GM20000 (cell line): ENCODE measurements around the gene DLX2.

ENCODE experiments used
- DNase-seq: peaks from one replicate; pipeline ENCODE4 v3.0.0; 2012; ENCODE audit warnings: low spot score
- TF ChIP-seq, protein P1 (sequence below): IDR thresholded peaks from 2 replicates; pipeline ENCODE4 v1.5.1; 2012; ENCODE audit warnings: mild to moderate bottlenecking, control low read depth; ENCODE audit errors: extremely low read depth, missing control alignments

Gene DLX2

DNA sequence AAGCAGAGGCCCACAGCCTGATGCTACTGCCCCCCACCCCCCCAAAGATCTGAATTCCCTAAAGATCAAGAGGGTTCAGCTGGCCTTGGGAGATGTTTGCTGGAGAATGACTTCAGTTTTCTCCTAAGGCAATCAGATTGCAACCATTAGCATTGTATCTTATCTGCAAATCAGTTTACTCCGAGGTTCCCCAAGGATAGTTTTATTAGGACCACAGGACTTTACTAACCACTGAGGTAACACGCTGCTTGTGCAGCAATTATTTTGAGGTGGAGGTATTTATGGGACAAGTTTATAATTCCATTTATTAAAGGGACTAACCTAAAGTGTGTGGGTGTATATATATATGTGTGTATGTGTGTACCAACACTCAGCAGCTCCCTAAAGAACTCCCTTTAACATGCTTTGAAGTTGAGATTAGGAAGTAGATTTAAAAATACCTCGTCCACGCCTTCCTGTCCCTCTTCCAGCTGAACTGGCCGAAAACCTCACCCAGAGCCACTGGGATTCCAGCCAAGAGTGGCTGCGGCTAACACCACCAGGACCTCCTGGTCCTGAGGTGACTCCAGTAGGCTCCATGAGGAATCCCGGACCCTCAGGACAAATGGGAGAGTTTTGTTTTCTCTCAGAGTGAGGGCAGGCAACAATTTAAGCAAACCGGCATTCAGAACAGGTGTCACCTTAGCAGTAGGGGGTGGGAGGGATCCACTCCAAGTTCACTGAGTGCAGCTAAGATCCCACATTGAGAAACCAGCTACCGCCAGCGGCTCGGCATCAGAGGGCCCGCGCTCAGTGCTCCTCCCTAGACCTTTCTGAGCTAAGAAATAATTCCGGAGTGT lies 20.4 kb downstream of the DLX2 start:
- TF ChIP-seq, protein P1, sequence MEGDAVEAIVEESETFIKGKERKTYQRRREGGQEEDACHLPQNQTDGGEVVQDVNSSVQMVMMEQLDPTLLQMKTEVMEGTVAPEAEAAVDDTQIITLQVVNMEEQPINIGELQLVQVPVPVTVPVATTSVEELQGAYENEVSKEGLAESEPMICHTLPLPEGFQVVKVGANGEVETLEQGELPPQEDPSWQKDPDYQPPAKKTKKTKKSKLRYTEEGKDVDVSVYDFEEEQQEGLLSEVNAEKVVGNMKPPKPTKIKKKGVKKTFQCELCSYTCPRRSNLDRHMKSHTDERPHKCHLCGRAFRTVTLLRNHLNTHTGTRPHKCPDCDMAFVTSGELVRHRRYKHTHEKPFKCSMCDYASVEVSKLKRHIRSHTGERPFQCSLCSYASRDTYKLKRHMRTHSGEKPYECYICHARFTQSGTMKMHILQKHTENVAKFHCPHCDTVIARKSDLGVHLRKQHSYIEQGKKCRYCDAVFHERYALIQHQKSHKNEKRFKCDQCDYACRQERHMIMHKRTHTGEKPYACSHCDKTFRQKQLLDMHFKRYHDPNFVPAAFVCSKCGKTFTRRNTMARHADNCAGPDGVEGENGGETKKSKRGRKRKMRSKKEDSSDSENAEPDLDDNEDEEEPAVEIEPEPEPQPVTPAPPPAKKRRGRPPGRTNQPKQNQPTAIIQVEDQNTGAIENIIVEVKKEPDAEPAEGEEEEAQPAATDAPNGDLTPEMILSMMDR: no peak

DNA sequence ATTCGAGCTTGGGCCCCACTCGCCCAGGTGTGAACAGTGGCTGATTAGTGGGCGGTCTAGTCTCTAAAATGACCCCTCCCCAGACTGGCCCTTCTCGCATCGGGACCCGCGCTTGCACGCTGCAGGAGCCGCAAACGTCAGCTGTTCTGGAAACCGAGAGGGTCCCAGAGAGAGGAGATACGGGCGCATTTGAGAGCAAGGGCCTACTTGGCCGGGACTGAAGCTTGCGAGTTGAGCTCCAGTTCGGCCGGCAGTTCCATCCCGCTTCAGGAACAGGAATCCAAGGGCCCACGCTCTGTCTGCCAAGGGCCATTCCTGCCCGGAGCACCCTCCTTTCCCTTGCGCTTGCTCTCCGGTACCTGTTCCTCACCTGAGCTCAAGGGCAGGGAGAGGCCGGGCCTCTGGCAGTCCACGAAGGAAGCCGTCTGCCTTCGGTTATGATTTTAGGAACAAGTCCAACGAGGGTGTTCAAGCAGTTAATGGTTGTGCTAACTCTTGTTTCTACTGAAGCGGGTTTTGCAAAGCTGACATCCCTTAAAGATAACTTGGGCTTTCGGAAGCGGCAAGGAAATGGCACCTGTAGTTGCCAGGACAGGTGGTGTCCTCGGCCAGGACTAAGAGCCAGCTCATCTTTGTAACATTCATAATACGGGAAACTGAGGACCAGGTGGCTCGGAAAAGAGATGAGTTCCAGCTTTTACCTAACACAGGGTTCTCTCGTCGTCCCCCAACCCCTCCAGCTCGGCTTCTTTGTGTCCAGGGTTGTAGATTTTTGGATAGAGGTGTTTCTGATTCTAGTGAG lies 21.3 kb downstream of the DLX2 start:
- TF ChIP-seq, protein P1: no peak
- peak; percentile 10 for DNase-seq

More for the DNA sequence above, 20.4 kb downstream of the DLX2 start:
- DNase-seq: peak; percentile 26

DNA sequence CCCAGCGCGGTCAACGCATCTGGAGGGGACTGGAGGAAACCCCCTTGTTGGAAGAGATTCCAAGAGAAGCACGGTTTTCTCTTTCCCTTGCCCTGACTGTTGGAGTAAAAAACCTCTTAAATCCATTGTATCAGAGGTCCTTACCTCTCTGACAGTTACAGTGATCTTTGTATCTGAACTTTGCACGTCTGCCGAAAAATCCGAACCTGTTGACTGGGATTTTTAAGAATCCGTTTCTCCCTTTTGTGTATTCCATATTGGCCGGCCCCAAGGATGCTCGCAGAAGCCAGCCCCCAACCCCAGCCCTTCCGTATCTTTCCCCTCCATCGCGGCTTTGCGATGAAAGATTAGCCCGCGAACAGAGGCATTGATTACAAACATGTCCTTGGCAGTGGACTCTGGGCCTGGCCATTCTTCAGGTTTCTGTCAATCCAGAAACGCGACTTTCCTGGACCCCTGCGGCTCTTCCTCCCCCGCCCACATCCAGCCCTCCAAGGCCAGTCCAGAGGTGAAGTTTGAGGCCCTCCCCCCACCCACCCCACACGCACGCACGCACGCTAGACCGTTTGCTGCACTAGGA lies 22.0 kb downstream of the DLX2 start:
- peak; percentile 8 for DNase-seq
- TF ChIP-seq, protein P1: no peak

DNA sequence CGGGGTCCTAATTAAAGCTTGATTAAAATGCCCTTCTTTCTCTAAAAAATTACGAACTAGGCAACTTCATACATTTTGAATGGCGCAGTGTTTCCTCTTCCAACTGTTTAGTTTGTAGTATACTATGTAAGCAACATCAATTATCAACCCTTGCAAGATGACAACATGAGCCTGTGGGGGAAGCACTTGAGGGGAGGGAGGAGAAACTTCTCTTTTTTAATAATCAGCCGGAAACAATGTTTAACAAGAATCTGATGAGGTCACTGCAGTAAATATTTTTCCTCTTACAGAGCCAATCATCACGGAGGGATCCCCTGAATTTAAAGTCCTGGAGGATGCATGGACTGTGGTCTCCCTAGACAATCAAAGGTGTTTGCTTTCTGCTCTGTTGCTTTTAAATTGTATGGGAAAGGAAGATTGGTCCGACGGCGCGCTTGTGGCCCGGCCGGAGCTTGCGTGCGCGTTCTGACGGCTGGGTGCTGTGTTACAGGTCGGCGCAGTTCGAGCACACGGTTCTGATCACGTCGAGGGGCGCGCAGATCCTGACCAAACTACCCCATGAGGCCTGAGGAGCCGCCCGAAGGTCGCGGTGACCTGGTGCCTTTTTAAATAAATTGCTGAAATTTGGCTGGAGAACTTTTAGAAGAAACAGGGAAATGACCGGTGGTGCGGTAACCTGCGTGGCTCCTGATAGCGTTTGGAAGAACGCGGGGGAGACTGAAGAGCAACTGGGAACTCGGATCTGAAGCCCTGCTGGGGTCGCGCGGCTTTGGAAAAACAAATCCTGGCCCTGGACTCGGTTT lies 22.7 kb downstream of the DLX2 start:
- TF ChIP-seq, protein P1: no peak
- peak; percentile 8 for DNase-seq

DNA sequence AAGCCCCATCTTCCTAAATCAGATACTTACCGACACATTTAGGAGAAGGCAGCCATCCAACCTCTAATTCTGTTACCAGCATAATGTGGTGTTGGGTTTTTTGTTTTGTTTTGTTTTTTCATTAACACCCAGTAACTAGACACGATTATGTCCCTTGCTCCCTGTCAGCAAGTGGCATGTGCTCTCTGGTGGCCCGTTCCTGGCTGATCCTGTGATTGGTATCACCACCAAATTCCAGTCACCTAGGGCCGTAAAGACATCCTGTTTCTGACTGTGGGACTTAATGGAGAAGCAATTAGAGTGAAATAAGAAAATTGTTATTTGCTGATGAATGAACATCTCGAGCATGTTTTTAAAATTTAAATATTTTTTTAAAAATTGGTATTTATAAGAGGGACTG lies 23.3 kb downstream of the DLX2 start:
- no peak for DNase-seq
- TF ChIP-seq, protein P1: no peak

DNA sequence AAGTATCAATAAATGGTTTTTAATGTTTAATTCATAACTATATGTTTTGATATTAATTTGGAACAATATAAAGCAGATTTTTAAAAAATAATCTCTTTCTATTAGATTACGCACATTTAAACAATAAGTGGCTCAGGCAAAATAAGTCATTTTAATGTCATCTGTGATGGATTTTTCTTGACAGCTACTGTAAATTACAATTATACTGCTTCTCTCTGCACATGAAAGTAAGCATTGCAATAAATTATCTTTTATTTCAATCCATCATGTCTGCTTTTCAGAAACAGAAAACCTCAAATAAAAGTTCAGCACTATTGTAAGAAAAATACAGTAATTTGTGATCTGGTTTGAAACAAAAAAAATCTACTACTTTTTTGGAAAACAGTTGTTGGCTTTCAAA lies 28.4 kb downstream of the DLX2 start:
- TF ChIP-seq, protein P1: no peak
- no peak for DNase-seq
